A673 (cell line): ENCODE data around the gene VSIG2. TPM values are rescaled to one million over a fixed set of nuclear protein-coding genes. Genes with fewer than 3 reads are reported as not detected.

Experiments used
- BruUV-seq: library from RNA; stranded (reverse); fragments of 400-500 nt; replicated peaks from 2 replicates; lab custom pipeline; 2021; lab: Mats Ljungman, UMichigan
- CTCF ChIA-PET: fragments of 300-600 bp; sonication (Branson Sonifier 250); formaldehyde crosslinking; loops from one replicate; lab custom pipeline; 2022; ENCODE audit warnings: antibody characterized with exemption; lab: Charles Lee
- POLR2A ChIA-PET: fragments of 300-600 bp; sonication (Branson Sonifier 250); formaldehyde crosslinking; loops from one replicate; lab custom pipeline; 2022; ENCODE audit warnings: antibody characterized with exemption; ENCODE audit not compliant: low non-redundant PET; lab: Charles Lee
- DNase-seq: peaks from one replicate; pipeline ENCODE4 v3.0.0-alpha.2; 2015; ENCODE audit warnings: low spot score
- H3K27ac ChIP-seq: fragments of 200-600 bp; sonication (generic); 2 replicates; pipeline ENCODE4 v1.5.1; 2016; ENCODE audit warnings: mixed run types, low read depth, mild to moderate bottlenecking, mixed read lengths, antibody characterized with exemption, low read length; ENCODE audit not compliant: poor library complexity, severe bottlenecking
- H3K27me3 ChIP-seq: fragments of 200-600 bp; sonication (generic); replicated peaks from 2 replicates; pipeline ENCODE4 v1.6.1; 2017; ENCODE audit warnings: mixed run types, low read depth, mild to moderate bottlenecking, mixed read lengths, antibody characterized with exemption, low read length; ENCODE audit not compliant: insufficient read depth, poor library complexity
- H3K36me3 ChIP-seq: fragments of 200-600 bp; sonication (generic); 2 replicates; pipeline ENCODE4 v1.6.1; 2016; ENCODE audit warnings: mixed run types, mild to moderate bottlenecking, mixed read lengths, antibody characterized with exemption, low read length; ENCODE audit not compliant: insufficient read depth, poor library complexity, severe bottlenecking
- H3K4me1 ChIP-seq: fragments of 200-600 bp; sonication (generic); 2 replicates; pipeline ENCODE4 v1.6.1; 2017; ENCODE audit warnings: mixed run types, mild to moderate bottlenecking, mixed read lengths, antibody characterized with exemption, low read length; ENCODE audit not compliant: insufficient read depth, poor library complexity, severe bottlenecking
- H3K4me3 ChIP-seq: fragments of 200-600 bp; sonication (generic); 2 replicates; pipeline ENCODE4 v1.5.1; 2016; ENCODE audit warnings: low read depth, mixed run types, mild to moderate bottlenecking, mixed read lengths, low read length; ENCODE audit not compliant: poor library complexity, severe bottlenecking
- H3K9me3 ChIP-seq: fragments of 200-600 bp; sonication (generic); 2 replicates; pipeline ENCODE4 v1.6.1; 2016; ENCODE audit warnings: mixed run types, low read depth, mild to moderate bottlenecking, mixed read lengths, antibody characterized with exemption, low read length; ENCODE audit not compliant: poor library complexity, severe bottlenecking
- CTCF ChIP-seq: fragments of 300-800, 200-600 bp; sonication (generic); conservative IDR thresholded peaks from 2 replicates; pipeline ENCODE4 v1.5.1; 2017; ENCODE audit warnings: low read depth, mild to moderate bottlenecking, antibody characterized with exemption, low read length, moderate library complexity, mixed read lengths
- EZH2 ChIP-seq: fragments of 200-600 bp; sonication (generic); IDR thresholded peaks from 2 replicates; pipeline ENCODE4 v1.6.1; 2017; ENCODE audit warnings: borderline replicate concordance, low read depth, mild to moderate bottlenecking, mixed read lengths, antibody characterized with exemption, low read length; ENCODE audit not compliant: poor library complexity, severe bottlenecking
- intact Hi-C: fragments of 100-400 bp; cut with micrococcal nuclease; formaldehyde crosslinking; loops from one replicate; pipeline ENCODE4 v1.10.0; 2022; ENCODE audit not compliant: unreplicated experiment
- total RNA-seq: library from RNA; stranded (reverse); gene quantifications from 2 replicates; pipeline ENCODE4 v1.2.3, GENCODE V29; 2021

Gene VSIG2
- total RNA-seq, 1 experiment from 2014 or later = not detected

- no peak for DNase-seq
- no peak overlapping the region for H3K4me3 ChIP-seq
- H3K27me3 ChIP-seq = no peaks in the 10 kb centered on the region
- POLR2A ChIA-PET = interaction anchor here (0.6 kb wide), 1 partner anchor 106 kb away, joined by 4 read pairs; no protein-coding TSS in a partner anchor
- peaks cover 21% of the 10 kb centered on the region for H3K36me3 ChIP-seq
- CTCF ChIA-PET = no interaction called here
- H3K4me1 ChIP-seq = no peaks in the 10 kb centered on the region
- no peaks in the 10 kb centered on the region for H3K9me3 ChIP-seq
- intact Hi-C loops = loop anchor here (10.0 kb wide), 1 partner anchor 355 kb away; no protein-coding TSS in a partner anchor
- TF ChIP-seq EZH2 = no peak
- no peak for TF ChIP-seq CTCF
- H3K27ac ChIP-seq = no peak overlapping the region
- BruUV-seq = no TSS peak
These were observed 18.0 kb upstream of the VSIG2 start for GRCh38 chr11:124769806-124770774.

DNA sequence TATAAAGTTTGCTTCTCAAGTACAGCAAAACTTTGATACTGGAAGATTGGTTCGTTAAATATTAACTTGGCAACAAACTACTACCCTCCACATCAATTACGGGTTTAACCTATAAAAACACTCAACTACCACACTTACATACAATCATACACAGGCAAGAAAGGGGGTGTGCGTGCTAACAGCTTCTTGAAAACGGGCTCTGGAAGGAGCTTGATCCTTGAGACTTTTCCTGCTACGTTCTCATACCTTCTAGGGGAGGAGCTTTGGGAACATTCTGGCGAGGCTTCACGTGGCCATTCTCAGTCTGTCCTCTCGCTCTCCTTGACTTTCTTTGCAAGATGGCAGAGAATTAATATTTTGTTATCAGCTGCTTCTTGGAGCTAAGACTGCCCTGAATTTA lies 16.9 kb upstream of the VSIG2 start:
- BruUV-seq = no TSS peak
- Histone ChIP-seq H3K36me3 (peaks cover 21% of the 10 kb centered on the region), H3K9me3 (no peaks in the 10 kb centered on the region), H3K4me1 (no peaks in the 10 kb centered on the region), H3K4me3 (no peak overlapping the region), H3K27ac (no peak overlapping the region), H3K27me3 (no peaks in the 10 kb centered on the region)
- ChIA-PET CTCF (no interaction called here), POLR2A (no interaction called here)
- intact Hi-C loops = loop anchor here (10.0 kb wide), 1 partner anchor 354 kb away; no protein-coding TSS in a partner anchor
- no peak for DNase-seq
- TF ChIP-seq CTCF = no peak
- TF ChIP-seq EZH2 = no peak

- intact Hi-C loops = loop anchor here (10.0 kb wide), 1 partner anchor 351 kb away; no protein-coding TSS in a partner anchor
- DNase-seq = no peak
- H3K9me3 ChIP-seq = no peaks in the 10 kb centered on the region
- peaks cover 10% of the 10 kb centered on the region for H3K4me1 ChIP-seq
- CTCF ChIA-PET = no interaction called here
- no peak overlapping the region for H3K27ac ChIP-seq
- H3K27me3 ChIP-seq = no peaks in the 10 kb centered on the region
- POLR2A ChIA-PET = no interaction called here
- TF ChIP-seq EZH2 (no peak), CTCF (no peak)
- peaks cover 21% of the 10 kb centered on the region for H3K36me3 ChIP-seq
- H3K4me3 ChIP-seq = no peak overlapping the region
- no TSS peak for BruUV-seq
These were observed 14.1 kb upstream of the VSIG2 start for GRCh38 chr11:124766156-124766555.
